H1 (cell line): Measurements from ENCODE around the gene SLC25A45. TPM values are rescaled to one million over a fixed set of nuclear protein-coding genes. Genes with fewer than 3 reads are reported as not detected.

Experiments
- CTCF ChIA-PET: fragments of 300-600 bp; sonication (Branson Sonifier 250); formaldehyde crosslinking; loops from one replicate; lab custom pipeline; 2021; ENCODE audit not compliant: partially characterized antibody; lab: Charles Lee
- POLR2A ChIA-PET: fragments of 300-600 bp; sonication (Branson Sonifier 250); formaldehyde crosslinking; loops from one replicate; lab custom pipeline; 2021; ENCODE audit warnings: inconsistent platforms; ENCODE audit not compliant: partially characterized antibody; lab: Charles Lee
- DNase-seq, 2 experiments: peaks; one replicate each; pipeline versions ENCODE4 v3.0.0 to v3.0.0-alpha.2; 2010 to 2022; ENCODE audit warnings: low spot score in 2 of 2, low read depth in 1 of 2, mixed read lengths in 1 of 2
- FAIRE-seq: peaks from 2 replicates; lab custom pipeline; 2011; peaks lifted over from hg19 to GRCh38; lab: Jason Lieb, UNC
- H2AFZ ChIP-seq: 2 replicates; pipeline ENCODE4 v1.8.1; 2012; ENCODE audit warnings: low read length, inconsistent platforms
- H2AK5ac ChIP-seq: 2 replicates; pipeline ENCODE4 v1.6.1; 2013; ENCODE audit warnings: low read depth, low read length
- H2BK120ac ChIP-seq: replicated peaks from 2 replicates; pipeline ENCODE3; 2013; ENCODE audit warnings: low read depth, low read length, inconsistent platforms
- H2BK12ac ChIP-seq: 2 replicates; pipeline ENCODE4 v1.6.1; 2013; ENCODE audit warnings: low read depth, low read length
- H2BK15ac ChIP-seq: 2 replicates; pipeline ENCODE4 v1.6.1; 2013; ENCODE audit warnings: low read length
- H2BK20ac ChIP-seq: 2 replicates; pipeline ENCODE4 v1.6.1; 2013; ENCODE audit warnings: low read length
- H2BK5ac ChIP-seq: 2 replicates; pipeline ENCODE4 v1.6.1; 2013; ENCODE audit warnings: low read depth, low read length
- H3K14ac ChIP-seq: 2 replicates; pipeline ENCODE4 v1.6.1; 2013; ENCODE audit warnings: inconsistent platforms; ENCODE audit not compliant: insufficient read length
- H3K18ac ChIP-seq: 2 replicates; pipeline ENCODE4 v1.6.1; 2013; ENCODE audit warnings: low read length; ENCODE audit errors: extremely low read depth
- H3K23ac ChIP-seq: 2 replicates; pipeline ENCODE4 v1.6.1; 2013; ENCODE audit warnings: inconsistent platforms; ENCODE audit not compliant: insufficient read length
- H3K23me2 ChIP-seq: 2 replicates; pipeline ENCODE4 v1.6.1; 2013; ENCODE audit warnings: low read depth, low read length
- H3K27ac ChIP-seq: 2 replicates; pipeline ENCODE4 v1.6.1; 2011; ENCODE audit warnings: low read depth, low read length, inconsistent platforms
- H3K27me3 ChIP-seq, 4 experiments: replicated peaks in 1 of 4; 1 replicate in 1 of 4; 2 replicates in 3 of 4; pipeline versions ENCODE4 v1.6.1 to v1.8.1; 2011 to 2013; ENCODE audit warnings: low read length in 3 of 4, mild to moderate bottlenecking in 3 of 4, inconsistent platforms in 2 of 4, mixed read lengths in 2 of 4, moderate library complexity in 1 of 4; ENCODE audit not compliant: control insufficient read depth in 3 of 4, insufficient read depth in 3 of 4; ENCODE audit errors: extremely low read depth in 1 of 4
- H3K36me3 ChIP-seq, 4 experiments: 2 replicates each; pipeline versions ENCODE4 v1.6.1 to v1.8.1; 2011 to 2013; ENCODE audit warnings: mild to moderate bottlenecking in 4 of 4, low read length in 3 of 4, moderate library complexity in 2 of 4, control low read depth in 1 of 4, inconsistent platforms in 1 of 4; ENCODE audit not compliant: insufficient read depth in 4 of 4, control insufficient read depth in 2 of 4
- H3K4ac ChIP-seq: replicated peaks from 2 replicates; pipeline ENCODE3; 2013; ENCODE audit warnings: low read length, low read depth, mixed read lengths, inconsistent platforms; ENCODE audit not compliant: insufficient read length
- H3K4me1 ChIP-seq, 4 experiments: replicated peaks in 1 of 4; 1 replicate in 1 of 4; 2 replicates in 3 of 4; pipeline versions ENCODE4 v1.6.1 to v1.8.1; 2011 to 2013; ENCODE audit warnings: low read length in 3 of 4, inconsistent platforms in 2 of 4, mixed read lengths in 1 of 4; ENCODE audit not compliant: insufficient read depth in 4 of 4, control insufficient read depth in 3 of 4
- H3K4me2 ChIP-seq, 2 experiments: 2 replicates each; pipeline versions ENCODE4 v1.6.1 to v1.8.1; 2011 to 2013; ENCODE audit warnings: low read depth in 2 of 2, low read length in 2 of 2, control low read depth in 1 of 2, inconsistent platforms in 1 of 2, mild to moderate bottlenecking in 1 of 2; ENCODE audit not compliant: insufficient read depth in 1 of 2
- H3K4me3 ChIP-seq, 4 experiments: fragments of 200-600, 300-600 bp in 1 of 4; sonication (generic), shearing (Covaris generic), sonication (Bioruptor Twin) in 1 of 4; 2 replicates each; pipeline versions ENCODE4 v1.5.1 to v1.8.1; 2011 to 2016; ENCODE audit warnings: low read length in 4 of 4, low read depth in 3 of 4, control low read depth in 2 of 4, inconsistent platforms in 2 of 4, mild to moderate bottlenecking in 2 of 4, mixed read lengths in 1 of 4, moderate library complexity in 1 of 4; ENCODE audit not compliant: insufficient read depth in 2 of 4; ENCODE audit errors: extremely low read depth in 1 of 4
- H3K56ac ChIP-seq: replicated peaks from 2 replicates; pipeline ENCODE3; 2013; ENCODE audit warnings: low read depth, mild to moderate bottlenecking, mixed read lengths, low read length, inconsistent platforms; ENCODE audit not compliant: insufficient read length
- H3K79me1 ChIP-seq: 2 replicates; pipeline ENCODE4 v1.6.1; 2013; ENCODE audit warnings: low read depth, low read length, control low read depth
- H3K79me2 ChIP-seq, 2 experiments: 2 replicates each; pipeline versions ENCODE4 v1.6.1 to v1.8.1; 2012 to 2013; ENCODE audit warnings: low read length in 2 of 2, mild to moderate bottlenecking in 2 of 2, inconsistent platforms in 1 of 2; ENCODE audit not compliant: insufficient read depth in 2 of 2, control insufficient read depth in 1 of 2
- H3K9ac ChIP-seq, 4 experiments: replicated peaks in 1 of 4; 1 replicate in 1 of 4; 2 replicates in 3 of 4; pipeline versions ENCODE4 v1.6.1 to v1.8.1; 2011 to 2013; ENCODE audit warnings: low read depth in 3 of 4, low read length in 3 of 4, control low read depth in 2 of 4, mild to moderate bottlenecking in 2 of 4, moderate library complexity in 2 of 4, inconsistent platforms in 1 of 4; ENCODE audit errors: extremely low read depth in 1 of 4
- H3K9me3 ChIP-seq, 2 experiments: 2 replicates each; pipeline versions ENCODE4 v1.6.1 to v1.8.1; 2012 to 2013; ENCODE audit warnings: mild to moderate bottlenecking in 2 of 2, moderate library complexity in 2 of 2, control low read depth in 1 of 2, inconsistent platforms in 1 of 2, low read depth in 1 of 2, low read length in 1 of 2, mixed read lengths in 1 of 2; ENCODE audit not compliant: insufficient read depth in 2 of 2
- H4K20me1 ChIP-seq, 2 experiments: replicated peaks in 1 of 2; 2 replicates each; pipeline versions ENCODE3 to v1.8.1; 2011 to 2013; ENCODE audit warnings: inconsistent platforms in 2 of 2, low read length in 2 of 2, mild to moderate bottlenecking in 1 of 2; ENCODE audit not compliant: insufficient read depth in 2 of 2, control insufficient read depth in 1 of 2
- H4K5ac ChIP-seq: 2 replicates; pipeline ENCODE4 v1.6.1; 2013; ENCODE audit warnings: low read length, low read depth, mixed read lengths, inconsistent platforms; ENCODE audit not compliant: insufficient read length
- H4K8ac ChIP-seq: 2 replicates; pipeline ENCODE4 v1.8.0; 2013; ENCODE audit warnings: mild to moderate bottlenecking, moderate library complexity, low read length, inconsistent platforms; ENCODE audit not compliant: insufficient read depth; ENCODE audit errors: extremely low read depth
- H4K91ac ChIP-seq: replicated peaks from 2 replicates; pipeline ENCODE3; 2013; ENCODE audit warnings: low read length, mixed read lengths, inconsistent platforms; ENCODE audit not compliant: insufficient read length
- CTBP2 ChIP-seq: IDR thresholded peaks from 2 replicates; pipeline ENCODE4 v1.7.0; 2011; ENCODE audit warnings: borderline replicate concordance, mild to moderate bottlenecking, moderate library complexity, mixed read lengths, low read length; ENCODE audit not compliant: insufficient read depth, insufficient read length
- CTCF ChIP-seq, 3 experiments: IDR thresholded peaks; 1 replicate in 2 of 3; 2 replicates in 1 of 3; pipeline versions ENCODE4 v1.5.1 to v1.6.1; 2011; ENCODE audit warnings: low read length in 3 of 3, mild to moderate bottlenecking in 3 of 3, inconsistent platforms in 2 of 3, low read depth in 1 of 3, moderate library complexity in 1 of 3; ENCODE audit not compliant: insufficient read depth in 1 of 3; ENCODE audit errors: control extremely low read depth in 1 of 3
- MAX ChIP-seq: IDR thresholded peaks from 2 replicates; pipeline ENCODE4 v1.6.1; 2012; ENCODE audit warnings: inconsistent platforms
- WGBS, 2 experiments: shearing (Covaris generic) in 1 of 2; methylation state at CpG; one replicate each; pipeline versions ENCODE4 v1.1.6 to v1.1.7; 2013 to 2015; ENCODE audit warnings: low lambda C conversion rate in 2 of 2, mixed read lengths in 2 of 2, inconsistent platforms in 1 of 2, low coverage in 1 of 2, missing lambda C conversion rate in 1 of 2; ENCODE audit not compliant: insufficient replicate concordance in 2 of 2, insufficient coverage in 1 of 2, insufficient read length in 1 of 2; ENCODE audit errors: extremely low coverage in 1 of 2, missing lambda C conversion rate in 1 of 2; 5-methylcytosine and 5-hydroxymethylcytosine counted together
- polyA plus RNA-seq, 7 experiments: library from polyadenylated mRNA; depleted of rRNA in 3 of 7; stranded (reverse) in 5 of 7; unstranded in 2 of 7; fragments of >200 nt in 5 of 7; fragments of 200-250 nt in 2 of 7; gene quantifications; 1 replicate in 5 of 7; 2 replicates in 1 of 7; 4 replicates in 1 of 7; pipeline versions ENCODE4 v1.2.1 to v1.2.3, GENCODE V29; 2011 to 2013; ENCODE audit warnings: missing spikeins in 2 of 7, mixed read lengths in 2 of 7
- total RNA-seq: library from RNA; stranded (reverse); fragmentation: NEBNext Ultra II Directional; extraction: Animal tissue kit (Norgen Biotek cat#: 25700); gene quantifications from 2 replicates; pipeline ENCODE4 v1.2.1, GENCODE V29; 2021

The SLC25A45 gene
- total and polyA plus RNA-seq, 2 of the 8 experiments (the other 6 are each of a cell fraction or from before 2014, with no cell fraction given), result 0.54 to 0.59 TPM

- H3K9ac ChIP-seq, result no peak overlapping the region
- FAIRE-seq, result no peak
Observed at GRCh38 chr11:65414776-65415498, 32.5 kb upstream of the SLC25A45 start.

More at GRCh38 chr11:65414776-65415498, 32.5 kb upstream of the SLC25A45 start:
- no peak overlapping the region for H3K4ac ChIP-seq
- H3K14ac ChIP-seq, result no peak overlapping the region
- H3K4me1 ChIP-seq, result peaks cover 5 to 35% (median 25%) of the 10 kb centered on the region in 4 experiments
- no peak overlapping the region for H3K27ac ChIP-seq
- no peaks in the 10 kb centered on the region for H3K36me3 ChIP-seq
- no peaks in the 10 kb centered on the region for H3K79me1 ChIP-seq
- H2BK12ac ChIP-seq, result no peak overlapping the region
- TF ChIP-seq CTCF (IDR thresholded peaks at IDR 0.05; ENCODE audit: control extremely low read depth in 1 of 3, insufficient read depth in 1 of 3, low read depth in 1 of 3, low read length in 3 of 3) (no peak), CTBP2 (no peak), MAX (no peak)
- TF ChIP-seq, all 59 proteins: peak for 0
- Histone ChIP-seq H3K18ac (no peak overlapping the region), H2BK15ac (no peak overlapping the region), H2AFZ (no peak overlapping the region), H3K27me3 (no peaks in the 10 kb centered on the region; a peak in 1 of 7 replicates), H3K56ac (no peak overlapping the region), H2BK5ac (no peak overlapping the region), H3K23ac (no peak overlapping the region), H3K23me2 (peaks cover 4% of the 10 kb centered on the region; the same call in 1 of the 2 replicates), H2AK5ac (no peak overlapping the region), H4K8ac (no peak overlapping the region; the same call in 1 of the 2 replicates), H3K4me3 (no peak overlapping the region), H4K91ac (no peak overlapping the region), H2BK120ac (no peak overlapping the region), H4K20me1 (peaks cover 0 to 6% of the 10 kb centered on the region in 2 experiments), H4K5ac (no peak overlapping the region), H3K9me3 (no peaks in the 10 kb centered on the region), H3K79me2 (no peaks in the 10 kb centered on the region), H2BK20ac (no peak overlapping the region), H3K4me2 (no peak overlapping the region)
- no peak for DNase-seq
- ChIA-PET POLR2A (interaction anchor here (0.6 to 20.8 kb wide), 13 partner anchors 10 to 90 kb away, joined by 3 to 826 read pairs (median 4); partner anchors contain the start of genes FRMD8, MALAT1 and NEAT1), CTCF (interaction anchor here (0.6 to 22.8 kb wide), 31 partner anchors 10 to 305 kb away, joined by 3 to 430 read pairs (median 11); partner anchors contain the start of genes FRMD8, MALAT1 and SCYL1)
- 92% methylated on average over 11 of the region's 11 CpGs; no CpG with 5 or more reads in 1 of the 2 experiments for WGBS, 2 experiments
